Fibroblast of villous mesenchyme (primary cell): Measurements from ENCODE around the gene ZFHX3. TPM values are rescaled to one million over a fixed set of nuclear protein-coding genes. Genes with fewer than 3 reads are reported as not detected.

Source experiments
- DNase-seq: peaks from one replicate; pipeline ENCODE4 v3.0.0-alpha.2; 2010; ENCODE audit warnings: low read depth
- H3K4me3 ChIP-seq: 2 replicates; pipeline ENCODE4 v1.5.1; 2011; ENCODE audit warnings: low read depth, mild to moderate bottlenecking, low read length
- CTCF ChIP-seq: IDR thresholded peaks from 2 replicates; pipeline ENCODE4 v1.5.1; 2012; ENCODE audit warnings: low read depth, mild to moderate bottlenecking, low read length; ENCODE audit not compliant: insufficient read depth
- total RNA-seq: library from RNA; depleted of rRNA; stranded (reverse); fragments of >200 nt; gene quantifications from 2 replicates; pipeline ENCODE4 v1.2.3, GENCODE V29; 2012

ZFHX3 gene
- total RNA-seq, result 3.9 and 6.8 TPM in 2 replicates

- peak; percentile 66 for DNase-seq
- peak within 1 kb of the TSS; percentile 67 for H3K4me3 ChIP-seq
- no peak for TF ChIP-seq CTCF
Observed at GRCh38 chr16:73047536-73048291, at the start of gene ZFHX3. Gene ZFHX3, minus strand, starts transcription at chr16:73048128. Its CDS starts 87,983 bp downstream, at chr16:72960145.

- no peak for DNase-seq
- TF ChIP-seq CTCF, result no peak
- no peak overlapping the region for H3K4me3 ChIP-seq
Observed at GRCh38 chr16:73096510-73096909, 48.6 kb upstream of the ZFHX3 start.

- H3K4me3 ChIP-seq, result no peak overlapping the region
- TF ChIP-seq CTCF, result no peak
- no peak for DNase-seq
Observed at GRCh38 chr16:73095885-73096421, 48.0 kb upstream of the ZFHX3 start.

GRCh38 chr16:73095142-73095820 is 47.4 kb upstream of the ZFHX3 start:
- no peak overlapping the region for H3K4me3 ChIP-seq
- no peak for TF ChIP-seq CTCF
- no peak for DNase-seq

GRCh38 chr16:73094371-73094770 is 46.4 kb upstream of the ZFHX3 start:
- no peak for TF ChIP-seq CTCF
- DNase-seq, result no peak
- no peak overlapping the region for H3K4me3 ChIP-seq

GRCh38 chr16:73093146-73094144 is 45.5 kb upstream of the ZFHX3 start:
- peak; percentile 42 for DNase-seq

More at GRCh38 chr16:73093146-73094144, 45.5 kb upstream of the ZFHX3 start:
- no peak overlapping the region for H3K4me3 ChIP-seq
- TF ChIP-seq CTCF, result no peak
